GOT3 (cell line): Measurements from ENCODE around the gene NPEPL1.
"Not testable (repeated sequence)": the region's sequence is repeated elsewhere in the genome, so short reads cannot be mapped to it uniquely, and the experiment has no call there.

Experiments used
- DNase-seq: peaks from one replicate; lab custom pipeline; 2025; ENCODE audit warnings: mixed read lengths; lab: John Stamatoyannopoulos, UW

NPEPL1 gene

GRCh38 chr20:58712806-58713731 is 20.5 kb downstream of the NPEPL1 start:
- no peak for DNase-seq

DNA sequence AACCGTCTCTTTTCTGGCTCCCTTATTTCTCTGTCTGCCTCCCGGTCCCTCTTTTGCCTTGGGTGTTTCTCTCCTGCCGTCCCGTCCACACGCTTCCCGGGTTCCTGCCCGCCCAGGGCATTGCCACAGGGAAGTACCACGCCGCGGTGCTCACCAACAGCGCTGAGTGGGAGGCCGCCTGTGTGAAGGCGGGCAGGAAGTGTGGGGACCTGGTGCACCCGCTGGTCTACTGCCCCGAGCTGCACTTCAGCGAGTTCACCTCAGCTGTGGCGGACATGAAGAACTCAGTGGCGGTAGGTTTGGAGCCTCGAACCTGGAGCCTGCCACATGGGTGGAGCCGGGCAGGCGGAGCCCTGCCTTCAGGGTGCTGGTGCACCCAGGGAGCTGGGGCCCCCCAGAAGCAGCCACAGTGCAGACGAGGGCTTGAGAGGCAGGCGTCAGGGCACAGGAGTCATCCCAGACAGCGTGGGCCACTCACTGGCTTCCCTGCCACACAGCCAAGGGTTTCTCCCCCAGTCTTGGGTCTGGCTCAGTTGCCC is 21.3 kb downstream of the NPEPL1 start:
- DNase-seq: no peak

GRCh38 chr20:58714340-58714922 is 21.8 kb downstream of the NPEPL1 start:
- DNase-seq: no peak

- no peak for DNase-seq
Observed at GRCh38 chr20:58714923-58715351, 22.3 kb downstream of the NPEPL1 start.

GRCh38 chr20:58715391-58715800 is 22.8 kb downstream of the NPEPL1 start:
- no peak for DNase-seq

- DNase-seq: no peak
Observed at GRCh38 chr20:58715801-58716475, 23.3 kb downstream of the NPEPL1 start.

- no peak for DNase-seq
Observed at GRCh38 chr20:58716476-58717277, 24.1 kb downstream of the NPEPL1 start.

DNA sequence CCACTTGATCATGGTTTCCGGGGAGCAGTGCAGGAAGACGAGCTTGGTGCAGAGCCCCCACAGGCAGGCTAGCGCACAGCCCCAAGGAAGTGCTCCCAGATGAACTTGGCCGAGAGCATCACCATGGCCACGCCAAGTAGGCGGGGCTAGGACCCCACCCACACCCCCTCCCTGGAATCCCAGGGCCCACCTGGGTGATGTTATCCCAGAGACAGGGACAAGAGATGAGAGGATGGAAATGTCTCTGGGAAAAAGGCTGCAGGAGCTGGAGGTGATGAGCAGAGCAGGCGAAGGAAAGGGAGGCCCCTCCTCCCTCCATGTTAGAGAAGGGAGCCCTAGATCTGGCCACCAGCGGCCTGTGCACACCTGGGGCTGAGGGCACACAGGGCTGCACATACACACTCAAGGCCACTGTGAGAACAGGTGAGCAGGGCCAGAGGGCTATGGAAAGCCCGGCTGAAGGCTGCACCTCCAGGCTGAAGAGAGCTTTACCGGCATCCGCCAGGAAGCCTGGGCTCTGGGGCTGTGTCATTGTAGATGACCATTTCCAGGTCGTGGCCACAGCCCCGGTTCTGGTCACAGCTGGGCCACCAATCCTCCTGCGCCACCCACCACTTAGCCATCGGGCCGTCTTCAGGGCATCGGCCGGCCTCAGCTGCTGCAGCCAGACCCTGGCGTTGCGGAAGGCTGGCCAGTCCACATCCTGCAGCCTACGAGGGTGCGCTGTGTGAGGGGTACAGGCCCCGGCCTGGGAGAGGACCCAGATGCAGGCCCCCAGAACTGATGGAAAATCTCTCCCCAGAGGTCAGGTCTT is 24.9 kb downstream of the NPEPL1 start:
- DNase-seq: no peak

- no peak for DNase-seq
Observed at GRCh38 chr20:58718121-58718563, 25.5 kb downstream of the NPEPL1 start.

- DNase-seq: no peak
Observed at GRCh38 chr20:58718729-58719128, 26.1 kb downstream of the NPEPL1 start.

DNA sequence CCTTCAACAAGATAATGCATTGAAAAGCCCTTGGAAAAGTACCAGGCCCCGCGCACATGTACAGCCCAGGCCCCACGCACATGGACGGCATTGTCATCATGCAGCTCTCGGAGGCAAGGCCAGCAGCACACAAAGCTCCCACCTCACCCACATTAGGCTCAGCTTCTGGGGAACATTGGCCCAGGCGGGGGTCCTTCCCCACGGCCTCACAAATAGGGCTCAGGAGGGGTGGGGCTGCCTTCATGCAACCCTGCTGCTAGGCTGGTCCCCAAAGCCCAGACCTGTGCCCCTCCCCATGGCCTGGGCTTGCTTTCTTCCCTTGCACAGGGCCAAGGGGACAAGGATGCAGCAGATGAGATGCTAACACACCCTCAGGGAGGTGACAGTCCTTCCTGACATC is 26.7 kb downstream of the NPEPL1 start:
- no peak for DNase-seq

GRCh38 chr20:58719971-58720371 is 27.4 kb downstream of the NPEPL1 start:
- no peak for DNase-seq

DNA sequence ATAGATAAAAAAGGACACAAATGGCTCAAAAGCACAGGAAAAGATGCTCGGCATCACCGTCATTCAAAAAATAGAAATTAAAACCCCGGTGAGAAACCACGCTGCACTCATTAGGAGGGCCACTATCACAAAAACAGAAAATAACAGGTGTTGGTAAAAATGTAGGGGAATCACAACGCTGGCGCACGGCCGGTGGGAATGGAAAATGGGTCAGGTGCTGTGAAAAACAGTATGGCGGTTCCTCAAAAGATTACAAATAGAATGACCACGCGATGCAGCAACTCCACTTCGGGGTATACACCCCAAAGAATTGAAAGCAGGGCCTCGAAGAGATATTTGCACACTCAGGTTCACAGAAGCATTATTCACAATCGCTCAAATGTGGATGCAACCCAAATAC is 28.3 kb downstream of the NPEPL1 start:
- no peak for DNase-seq

- no peak for DNase-seq
Observed at GRCh38 chr20:58721951-58722778, 29.6 kb downstream of the NPEPL1 start.

DNA sequence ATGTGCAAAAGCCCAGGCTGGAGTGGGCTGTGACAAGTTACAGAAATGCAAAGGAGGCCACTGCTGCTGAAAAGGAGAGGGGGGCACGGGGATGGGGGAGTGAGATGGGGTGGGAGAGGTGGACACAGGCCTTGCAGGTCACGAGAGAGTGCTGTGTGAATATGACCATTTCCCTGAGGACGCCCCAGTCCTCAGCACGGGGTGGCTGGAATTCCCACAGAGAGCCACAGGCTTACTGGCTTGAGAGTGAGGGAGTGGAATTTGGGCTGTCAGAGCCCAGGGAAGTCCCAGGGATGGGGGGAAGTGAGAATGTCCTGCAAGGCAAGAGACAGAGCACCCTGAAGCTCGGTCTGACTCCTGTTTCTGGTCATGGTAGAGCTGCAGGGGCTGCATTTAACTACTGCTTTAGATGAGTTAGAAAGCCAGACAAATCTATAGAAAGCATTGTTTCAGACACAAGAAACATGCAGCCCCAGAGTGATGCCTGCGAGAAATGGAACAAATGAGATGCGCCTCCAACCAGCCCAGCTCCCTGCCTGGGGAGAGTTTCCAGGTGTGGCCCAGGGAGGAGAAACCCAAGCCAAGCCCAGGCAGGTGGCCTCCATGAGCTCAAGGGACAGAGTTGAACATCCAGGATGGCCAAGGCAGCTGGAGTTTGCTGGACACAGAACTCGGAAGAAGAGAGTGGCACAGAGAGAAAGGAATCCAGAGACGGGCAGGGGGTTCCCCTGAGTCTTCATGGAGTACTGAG is 30.5 kb downstream of the NPEPL1 start:
- DNase-seq: no peak

GRCh38 chr20:58723628-58723984 is 31.0 kb downstream of the NPEPL1 start:
- DNase-seq: no peak

DNA sequence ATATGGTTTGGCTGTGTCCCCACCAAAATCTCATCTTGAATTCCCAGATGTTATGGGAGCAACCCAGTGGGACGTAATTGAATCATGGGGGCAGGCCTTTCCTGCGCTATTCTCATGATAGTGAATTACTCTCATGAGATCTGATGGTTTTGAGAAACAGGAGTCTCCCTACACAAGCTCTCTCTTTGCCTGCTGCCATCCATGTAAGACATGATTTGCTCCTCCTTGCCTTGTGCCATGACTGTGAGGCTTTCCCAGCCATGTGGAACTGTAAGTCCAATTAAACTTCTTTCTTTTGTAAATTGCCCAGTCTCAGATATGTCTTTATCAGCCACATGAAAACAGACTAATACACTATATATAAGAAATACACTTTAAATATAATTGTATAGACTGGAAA is 33.6 kb downstream of the NPEPL1 start:
- not testable (repeated sequence) for DNase-seq

DNA sequence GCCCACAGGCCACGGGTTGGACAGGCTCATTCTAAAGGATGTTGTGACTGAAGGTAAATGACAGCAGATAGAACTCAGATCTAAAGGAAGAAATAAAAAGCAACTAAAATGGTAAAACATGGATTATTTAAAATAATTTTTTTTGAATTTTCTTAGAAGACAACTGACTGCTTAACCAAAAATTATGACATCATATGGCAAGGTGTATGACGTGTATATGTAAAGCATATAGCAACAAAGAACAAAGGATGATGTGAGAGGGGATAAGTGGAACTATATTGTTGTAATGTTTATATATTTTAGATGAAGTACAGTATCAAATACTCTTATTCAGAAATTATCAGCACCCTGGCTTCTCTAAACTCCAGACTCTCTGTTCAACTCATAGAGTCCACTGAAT is 38.6 kb downstream of the NPEPL1 start:
- no peak for DNase-seq

GRCh38 chr20:58737198-58737597 is 44.6 kb downstream of the NPEPL1 start:
- DNase-seq: no peak
